ENCODE data around the gene BANP.

Gene BANP

GRCh38 chr16:87961623-87962022, 10.4 kb downstream of the BANP start:
- no peak for DNase-seq
- no peak for ATAC-seq (ENCODE audit: insufficient read depth, low read depth)
- no peak for TF ChIP-seq EZH2 (IDR thresholded peaks at IDR 0.05; ENCODE audit: borderline replicate concordance, low read depth, low read length, severe bottlenecking)
- TF ChIP-seq, protein P1, sequence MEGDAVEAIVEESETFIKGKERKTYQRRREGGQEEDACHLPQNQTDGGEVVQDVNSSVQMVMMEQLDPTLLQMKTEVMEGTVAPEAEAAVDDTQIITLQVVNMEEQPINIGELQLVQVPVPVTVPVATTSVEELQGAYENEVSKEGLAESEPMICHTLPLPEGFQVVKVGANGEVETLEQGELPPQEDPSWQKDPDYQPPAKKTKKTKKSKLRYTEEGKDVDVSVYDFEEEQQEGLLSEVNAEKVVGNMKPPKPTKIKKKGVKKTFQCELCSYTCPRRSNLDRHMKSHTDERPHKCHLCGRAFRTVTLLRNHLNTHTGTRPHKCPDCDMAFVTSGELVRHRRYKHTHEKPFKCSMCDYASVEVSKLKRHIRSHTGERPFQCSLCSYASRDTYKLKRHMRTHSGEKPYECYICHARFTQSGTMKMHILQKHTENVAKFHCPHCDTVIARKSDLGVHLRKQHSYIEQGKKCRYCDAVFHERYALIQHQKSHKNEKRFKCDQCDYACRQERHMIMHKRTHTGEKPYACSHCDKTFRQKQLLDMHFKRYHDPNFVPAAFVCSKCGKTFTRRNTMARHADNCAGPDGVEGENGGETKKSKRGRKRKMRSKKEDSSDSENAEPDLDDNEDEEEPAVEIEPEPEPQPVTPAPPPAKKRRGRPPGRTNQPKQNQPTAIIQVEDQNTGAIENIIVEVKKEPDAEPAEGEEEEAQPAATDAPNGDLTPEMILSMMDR (IDR thresholded peaks at IDR 0.05; ENCODE audit: borderline replicate concordance, extremely low read depth, low read length, poor library complexity, severe bottlenecking), result no peak
- no peak overlapping the region for H3K27ac ChIP-seq (ENCODE audit: low read length)
- no peaks in the 10 kb centered on the region for H3K9me3 ChIP-seq (ENCODE audit: insufficient read depth, low read length, severe bottlenecking)
- no peak overlapping the region for H3K4me2 ChIP-seq (ENCODE audit: insufficient read depth, low read length)
- no peak overlapping the region for H3K9ac ChIP-seq (ENCODE audit: low read depth, low read length)
- peaks cover 70% of the 10 kb centered on the region for H4K20me1 ChIP-seq (ENCODE audit: insufficient read depth, low read length)
- no peaks in the 10 kb centered on the region; the same call in 1 of the 2 replicates for H3K4me1 ChIP-seq (ENCODE audit: insufficient read depth, low read length)
- H3K79me2 ChIP-seq (ENCODE audit: insufficient read depth, low read length), result peaks cover 99% of the 10 kb centered on the region
- H3K4me3 ChIP-seq (ENCODE audit: low read depth in 1 of 2, low read length in 2 of 2), result no peak overlapping the region
- no peak overlapping the region for H2AFZ ChIP-seq (ENCODE audit: low read depth, low read length)
- H3K36me3 ChIP-seq (ENCODE audit: insufficient read depth, low read length), result peaks cover 24% of the 10 kb centered on the region
- no peaks in the 10 kb centered on the region for H3K27me3 ChIP-seq (ENCODE audit: insufficient read depth, low read length, poor library complexity)

DNA sequence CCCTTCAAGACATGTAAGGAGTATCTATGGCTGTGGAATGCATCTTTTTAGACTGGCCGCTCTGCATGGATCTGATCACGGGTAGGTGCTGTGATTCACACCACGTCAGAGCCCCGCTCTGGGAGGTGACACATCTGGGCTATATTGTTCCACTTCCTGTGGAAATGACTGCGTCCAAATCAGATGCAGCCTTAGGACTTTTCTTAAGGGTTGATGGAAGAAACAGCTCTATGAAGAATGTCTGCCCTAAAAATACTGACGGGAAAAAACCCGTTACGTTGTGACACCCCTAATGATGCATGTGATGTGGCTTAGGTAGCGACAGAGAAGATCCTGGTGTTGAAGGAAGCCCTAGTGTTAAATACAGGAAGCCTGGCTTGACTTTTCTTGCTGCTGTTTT, 12.2 kb downstream of the BANP start:
- no peak overlapping the region for H3K4me3 ChIP-seq (ENCODE audit: low read depth in 1 of 2, low read length in 2 of 2)
- H3K36me3 ChIP-seq (ENCODE audit: insufficient read depth, low read length), result peaks cover 6% of the 10 kb centered on the region
- no peak for TF ChIP-seq EZH2 (IDR thresholded peaks at IDR 0.05; ENCODE audit: borderline replicate concordance, low read depth, low read length, severe bottlenecking)
- H2AFZ ChIP-seq (ENCODE audit: low read depth, low read length), result no peak overlapping the region
- no peaks in the 10 kb centered on the region for H3K4me1 ChIP-seq (ENCODE audit: insufficient read depth, low read length)
- DNase-seq, result no peak
- H3K27me3 ChIP-seq (ENCODE audit: insufficient read depth, low read length, poor library complexity), result no peaks in the 10 kb centered on the region
- peaks cover 58% of the 10 kb centered on the region for H4K20me1 ChIP-seq (ENCODE audit: insufficient read depth, low read length)
- H3K9ac ChIP-seq (ENCODE audit: low read depth, low read length), result no peak overlapping the region
- peak; percentile 52; the same call in 2 of the 3 replicates for ATAC-seq (ENCODE audit: insufficient read depth, low read depth)
- H3K27ac ChIP-seq (ENCODE audit: low read length), result no peak overlapping the region
- peaks cover 98% of the 10 kb centered on the region for H3K79me2 ChIP-seq (ENCODE audit: insufficient read depth, low read length)
- H3K9me3 ChIP-seq (ENCODE audit: insufficient read depth, low read length, severe bottlenecking), result no peaks in the 10 kb centered on the region
- no peak overlapping the region for H3K4me2 ChIP-seq (ENCODE audit: insufficient read depth, low read length)

DNA sequence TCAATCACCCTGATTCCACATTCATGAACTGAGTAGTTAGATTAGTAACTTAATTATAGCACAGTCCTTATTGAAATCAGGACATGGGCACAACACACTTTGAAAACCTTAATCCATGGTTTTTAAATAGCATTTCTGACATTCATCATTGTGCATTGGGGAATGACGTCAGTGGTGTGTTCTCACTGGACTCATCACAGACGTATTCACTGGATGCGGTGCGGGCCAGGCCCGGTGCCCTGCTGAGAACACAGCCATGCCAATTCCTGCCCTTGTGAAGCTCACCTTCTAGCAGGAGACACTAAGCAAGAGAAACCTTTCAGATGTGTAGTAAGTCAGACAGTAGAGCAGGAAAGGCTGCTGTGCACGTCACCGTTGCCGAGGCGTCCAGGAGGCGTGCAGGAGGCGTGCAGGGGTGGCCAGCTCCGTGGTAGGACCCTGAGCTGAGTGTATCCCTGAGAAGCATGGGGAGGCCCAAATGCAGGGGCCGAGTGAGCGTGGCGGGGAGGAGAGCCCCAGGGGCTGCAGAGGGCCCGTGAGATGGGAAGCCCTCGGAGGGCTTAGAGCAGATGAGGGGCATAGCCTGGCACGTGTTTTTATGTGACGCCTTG, 12.9 kb downstream of the BANP start:
- Histone ChIP-seq H3K4me2 (ENCODE audit: insufficient read depth, low read length) (no peak overlapping the region), H2AFZ (ENCODE audit: low read depth, low read length) (no peak overlapping the region), H3K36me3 (ENCODE audit: insufficient read depth, low read length) (peaks cover 4% of the 10 kb centered on the region; the same call in 1 of the 2 replicates), H3K27ac (ENCODE audit: low read length) (no peak overlapping the region), H3K4me1 (ENCODE audit: insufficient read depth, low read length) (no peaks in the 10 kb centered on the region), H3K79me2 (ENCODE audit: insufficient read depth, low read length) (peaks cover 98% of the 10 kb centered on the region), H3K27me3 (ENCODE audit: insufficient read depth, low read length, poor library complexity) (no peaks in the 10 kb centered on the region), H3K9me3 (ENCODE audit: insufficient read depth, low read length, severe bottlenecking) (no peaks in the 10 kb centered on the region), H3K4me3 (ENCODE audit: low read depth in 1 of 2, low read length in 2 of 2) (no peak overlapping the region), H4K20me1 (ENCODE audit: insufficient read depth, low read length) (peaks cover 52% of the 10 kb centered on the region), H3K9ac (ENCODE audit: low read depth, low read length) (no peak overlapping the region)
- ATAC-seq (ENCODE audit: insufficient read depth, low read depth) (no peak), DNase-seq (no peak)
- no peak for TF ChIP-seq EZH2 (IDR thresholded peaks at IDR 0.05; ENCODE audit: borderline replicate concordance, low read depth, low read length, severe bottlenecking)
- TF ChIP-seq, protein P1 (IDR thresholded peaks at IDR 0.05; ENCODE audit: borderline replicate concordance, extremely low read depth, low read length, poor library complexity, severe bottlenecking), result no peak

DNA sequence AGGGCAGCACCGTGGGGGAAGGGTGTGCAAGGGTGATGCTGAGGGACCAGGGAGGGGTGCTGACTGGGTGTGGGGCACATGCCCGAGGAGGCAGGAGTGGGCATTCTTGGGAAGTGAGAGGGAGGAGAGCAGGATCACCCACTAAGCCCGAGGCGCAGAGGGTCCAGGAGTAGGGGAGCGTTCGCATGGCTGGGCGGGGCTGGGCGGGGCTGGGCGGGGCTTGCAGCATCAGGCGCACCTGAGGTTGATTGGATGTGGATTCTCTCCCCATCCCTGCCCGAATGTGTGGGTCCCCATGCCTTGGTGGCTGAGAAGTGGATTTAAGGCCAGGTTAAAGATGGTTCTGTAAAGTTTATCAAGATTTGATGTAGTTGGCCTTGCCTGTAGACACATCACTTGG, 14.2 kb downstream of the BANP start:
- DNase-seq (no peak), ATAC-seq (ENCODE audit: insufficient read depth, low read depth) (no peak)
- Histone ChIP-seq H2AFZ (ENCODE audit: low read depth, low read length) (no peak overlapping the region), H3K4me1 (ENCODE audit: insufficient read depth, low read length) (no peaks in the 10 kb centered on the region), H3K27ac (ENCODE audit: low read length) (no peak overlapping the region), H3K9me3 (ENCODE audit: insufficient read depth, low read length, severe bottlenecking) (no peaks in the 10 kb centered on the region), H3K36me3 (ENCODE audit: insufficient read depth, low read length) (peaks cover 4% of the 10 kb centered on the region; the same call in 1 of the 2 replicates), H3K79me2 (ENCODE audit: insufficient read depth, low read length) (peaks cover 98% of the 10 kb centered on the region), H3K4me2 (ENCODE audit: insufficient read depth, low read length) (no peak overlapping the region), H4K20me1 (ENCODE audit: insufficient read depth, low read length) (peaks cover 42% of the 10 kb centered on the region), H3K4me3 (ENCODE audit: low read depth in 1 of 2, low read length in 2 of 2) (no peak overlapping the region), H3K9ac (ENCODE audit: low read depth, low read length) (no peak overlapping the region), H3K27me3 (ENCODE audit: insufficient read depth, low read length, poor library complexity) (no peaks in the 10 kb centered on the region)
- TF ChIP-seq, protein P1 (IDR thresholded peaks at IDR 0.05; ENCODE audit: borderline replicate concordance, extremely low read depth, low read length, poor library complexity, severe bottlenecking), result no peak
- no peak for TF ChIP-seq EZH2 (IDR thresholded peaks at IDR 0.05; ENCODE audit: borderline replicate concordance, low read depth, low read length, severe bottlenecking)
